Activated CD8-positive, alpha-beta memory T cell treated with anti-CD3 and anti-CD28 coated beads for 48 hours (primary cell): ENCODE measurements around the gene CCDC149.

Source experiments
- DNase-seq, 3 experiments: peaks; one replicate each; pipeline ENCODE4 v3.0.0-alpha.2; 2020; ENCODE audit warnings: low read depth in 2 of 3, low spot score in 2 of 3

The CCDC149 gene

DNA sequence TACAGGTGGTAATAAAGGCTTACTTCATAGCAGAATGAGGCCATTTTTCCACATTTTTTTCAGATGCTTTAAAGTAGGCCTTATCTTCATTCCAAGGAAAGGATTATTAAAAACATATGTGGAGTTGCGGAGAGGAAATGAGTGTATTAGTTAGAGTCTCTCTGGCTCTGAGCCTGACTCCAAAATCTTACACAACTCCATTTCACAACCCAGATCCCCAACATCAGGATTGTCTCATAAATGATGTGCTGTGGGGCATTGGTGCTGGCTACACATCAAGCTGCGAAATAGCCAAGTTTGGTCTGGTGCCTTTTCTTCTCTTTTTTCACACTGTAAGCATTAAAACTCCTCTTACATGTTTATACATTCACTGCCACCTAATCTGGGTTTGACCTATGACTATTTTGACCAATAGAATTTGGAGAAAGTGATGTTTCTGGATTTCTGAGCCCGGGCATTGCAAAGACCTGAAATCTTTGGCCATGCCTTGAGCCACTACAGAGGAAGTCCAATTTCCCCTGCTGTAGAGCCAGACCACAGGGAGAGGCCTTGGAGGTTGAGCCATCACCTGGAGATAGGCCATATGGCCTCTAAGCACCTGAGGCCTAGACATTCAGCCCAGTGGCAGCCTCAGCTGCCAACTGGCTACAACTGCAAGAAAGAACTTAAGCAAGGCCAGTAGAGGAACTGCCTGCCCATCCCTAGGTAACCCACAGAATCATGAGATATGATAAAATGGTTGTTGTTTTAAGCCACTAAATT is 134.2 kb downstream of the CCDC149 start:
- DNase-seq, result no peak

DNA sequence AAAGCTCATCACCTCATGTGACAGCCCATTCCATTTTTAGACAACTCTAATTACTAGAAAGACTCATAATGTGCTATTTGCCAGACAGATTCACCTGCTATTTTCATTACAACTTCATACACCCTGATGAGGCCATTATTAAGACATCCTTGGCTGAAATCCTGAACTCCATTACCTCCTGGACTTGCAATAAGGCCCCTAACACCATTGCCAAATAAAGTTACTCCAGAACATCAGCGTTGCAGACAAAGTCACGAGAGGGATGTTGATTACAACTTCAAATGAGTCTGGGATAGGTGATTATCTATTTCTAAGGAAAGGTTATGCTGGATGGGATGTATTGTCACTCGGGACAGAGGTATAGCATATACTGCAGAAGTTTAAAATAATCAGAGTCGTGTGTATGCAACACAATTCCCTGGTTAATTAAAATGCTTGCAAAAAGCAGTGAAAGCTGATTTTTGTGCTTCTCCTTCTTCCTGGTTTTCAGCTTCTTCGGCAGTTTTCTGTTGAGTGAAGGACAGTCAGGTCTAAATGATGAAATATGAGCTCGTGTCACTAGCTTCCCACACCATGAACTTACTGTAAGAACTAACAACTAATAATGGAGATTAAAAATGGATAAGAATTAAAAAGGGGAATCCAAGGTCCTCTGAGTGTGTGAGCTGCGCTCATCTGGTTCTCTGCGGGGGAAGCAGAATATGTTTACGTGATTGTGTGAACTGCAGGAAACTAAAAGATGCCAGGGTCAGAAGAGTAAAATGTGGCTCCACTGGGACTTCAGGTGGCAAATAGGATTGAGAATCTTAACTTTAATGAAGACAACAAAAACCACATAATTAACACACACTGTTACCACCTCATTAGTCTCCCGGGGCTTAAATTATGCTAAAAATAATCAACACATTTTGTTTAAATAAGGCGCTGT is 135.0 kb downstream of the CCDC149 start:
- DNase-seq, result no peak

- DNase-seq, result no peak
Observed at GRCh38 chr4:24775750-24776149, 137.1 kb downstream of the CCDC149 start.

- DNase-seq, result no peak
Observed at GRCh38 chr4:24775032-24775605, 137.7 kb downstream of the CCDC149 start.

DNA sequence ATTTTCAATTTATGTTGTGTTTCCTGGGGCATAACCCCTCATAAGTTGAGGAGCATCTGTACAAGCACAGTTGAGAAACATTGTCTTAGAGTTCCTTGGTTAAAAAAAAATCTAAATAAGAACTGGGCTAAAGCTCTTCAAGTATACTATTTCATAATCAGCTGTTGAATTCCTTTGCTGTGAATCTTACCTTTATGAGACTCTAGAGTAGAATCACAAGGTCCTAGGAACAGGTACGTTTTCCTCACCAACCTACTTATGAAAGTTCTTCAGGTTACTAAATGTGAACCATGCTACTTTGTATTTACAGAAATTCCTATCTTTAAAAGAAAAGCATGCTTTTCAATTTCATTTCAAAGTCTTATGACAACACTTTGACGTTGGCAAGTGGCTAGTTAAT is 138.4 kb downstream of the CCDC149 start:
- DNase-seq, result no peak

DNA sequence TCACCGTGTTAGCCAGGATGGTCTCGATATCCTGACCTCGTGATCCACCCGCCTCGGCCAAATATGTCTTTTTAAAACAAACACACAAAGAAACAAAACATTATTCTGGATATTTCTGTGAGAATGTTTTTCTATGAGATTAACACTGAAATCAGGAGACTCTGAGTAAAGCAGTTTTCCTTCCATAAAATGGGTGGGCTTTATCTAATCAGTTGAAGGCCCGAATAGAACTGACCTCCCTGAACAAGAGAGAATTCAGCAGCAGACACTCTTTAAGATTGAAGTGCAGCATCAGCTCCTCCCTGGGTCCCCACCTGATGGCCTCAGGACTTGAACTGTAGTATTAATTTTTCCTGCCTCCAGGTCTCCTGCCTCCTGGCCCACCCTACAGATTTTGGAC is 139.9 kb downstream of the CCDC149 start:
- DNase-seq, result no peak

GRCh38 chr4:24772061-24772705 is 140.7 kb downstream of the CCDC149 start:
- DNase-seq, result no peak

- no peak for DNase-seq
Observed at GRCh38 chr4:24771241-24771640, 141.6 kb downstream of the CCDC149 start.

DNA sequence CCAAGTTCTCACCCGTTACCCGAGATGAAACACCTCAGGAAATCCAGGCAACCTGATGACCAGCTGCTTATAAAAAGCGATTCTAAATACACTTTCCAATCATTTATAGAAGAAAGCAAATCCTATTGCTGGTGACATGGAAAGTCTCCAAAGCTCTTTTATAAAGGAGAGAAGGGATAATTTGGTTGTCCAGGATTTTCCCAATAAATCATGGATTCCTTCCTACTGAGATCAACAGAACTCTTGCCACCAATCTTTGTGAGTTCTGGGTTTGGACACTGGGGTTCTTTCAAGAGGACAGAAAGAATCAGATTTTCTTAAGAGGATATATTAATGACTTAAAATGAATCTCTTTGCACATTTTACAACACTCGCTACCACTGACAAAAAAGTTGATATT is 142.2 kb downstream of the CCDC149 start:
- DNase-seq, result no peak

- DNase-seq, result no peak
Observed at GRCh38 chr4:24770032-24770584, 142.7 kb downstream of the CCDC149 start.

- no peak for DNase-seq
Observed at GRCh38 chr4:24769571-24769970, 143.3 kb downstream of the CCDC149 start.

GRCh38 chr4:24768604-24769003 is 144.2 kb downstream of the CCDC149 start:
- no peak for DNase-seq

DNA sequence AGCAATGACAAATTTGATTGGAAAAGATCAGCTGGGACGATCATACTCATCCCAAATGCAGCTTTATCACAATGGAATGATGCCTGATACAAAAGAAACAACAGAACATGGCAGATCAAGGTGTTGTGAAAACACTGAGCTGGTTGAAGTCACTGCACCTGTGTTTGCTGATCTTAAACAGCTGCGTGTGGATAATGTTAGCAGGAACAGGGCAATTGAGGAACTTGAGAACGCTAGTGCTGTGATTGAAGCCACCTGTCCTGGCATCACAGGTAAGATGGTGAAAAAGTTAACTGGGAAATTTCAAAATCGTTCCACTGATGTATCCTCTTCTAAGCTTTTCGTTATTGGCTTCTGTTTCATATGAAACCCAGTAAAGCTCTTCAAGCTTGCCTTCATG is 144.8 kb downstream of the CCDC149 start:
- no peak for DNase-seq

DNA sequence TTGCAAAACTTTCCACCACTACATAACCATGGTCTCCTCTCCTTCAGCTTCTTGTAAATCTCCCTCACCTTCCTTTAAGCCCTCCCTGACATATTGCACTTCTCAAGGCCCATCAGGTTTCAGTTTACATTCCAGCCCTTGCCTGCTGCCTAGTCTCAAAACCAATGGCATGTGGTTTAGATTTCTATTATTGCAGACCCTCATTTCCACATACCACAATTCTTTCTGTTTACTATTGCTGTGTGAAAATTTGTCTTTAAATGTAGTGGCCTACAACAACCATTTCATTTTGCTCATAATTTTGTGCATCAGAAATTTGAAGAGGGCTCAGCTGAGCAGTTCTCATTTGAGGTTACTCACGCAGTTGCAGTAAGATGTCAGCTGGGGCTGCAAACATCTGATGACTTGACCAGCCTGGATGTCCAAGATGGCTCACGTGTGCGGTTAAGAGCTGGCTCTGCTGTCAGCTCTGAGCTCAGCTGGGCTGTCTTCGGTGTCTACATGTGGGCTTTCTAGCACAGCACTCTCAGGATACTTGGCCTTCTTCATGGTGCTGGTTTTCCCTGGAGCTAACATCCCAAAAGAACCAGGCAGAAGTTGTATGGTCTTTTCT is 147.4 kb downstream of the CCDC149 start:
- DNase-seq, result no peak

- no peak for DNase-seq
Observed at GRCh38 chr4:24764345-24764744, 148.5 kb downstream of the CCDC149 start.

DNA sequence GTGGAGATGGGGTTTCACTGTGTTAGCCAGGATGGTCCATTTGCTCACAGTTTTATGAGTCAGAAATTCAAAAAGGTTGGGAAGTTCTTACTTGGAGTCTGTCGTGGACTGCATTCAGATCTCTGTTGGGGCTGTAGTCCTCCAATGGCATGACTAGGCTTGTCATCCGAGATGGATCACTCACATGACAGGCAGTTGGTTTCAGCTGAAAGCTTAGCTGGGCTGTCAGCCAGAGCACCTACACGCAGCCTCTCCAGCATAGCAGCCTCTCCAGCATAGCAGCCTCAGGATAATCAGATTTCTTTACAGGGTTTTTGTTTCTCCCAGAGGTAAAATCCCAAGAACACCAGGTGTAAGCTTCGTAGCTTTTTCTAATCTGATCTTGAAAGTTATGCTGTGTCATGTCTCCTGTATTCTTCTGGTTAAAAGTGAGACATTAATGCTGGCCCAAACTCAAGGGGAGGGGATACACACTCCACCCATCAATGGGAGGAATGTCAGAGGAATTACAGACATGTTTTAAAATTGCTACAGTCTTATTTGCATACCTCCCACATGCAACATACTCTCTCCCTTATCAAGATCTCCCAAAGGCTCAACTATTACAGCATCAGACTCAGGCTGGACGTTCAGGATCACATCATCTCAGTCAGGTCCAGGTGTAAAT is 149.1 kb downstream of the CCDC149 start:
- no peak for DNase-seq
